Thyroid gland (tissue), 4 donors: Measurements from ENCODE around the gene SLC45A2. TPM values are rescaled to one million over a fixed set of nuclear protein-coding genes. Genes with fewer than 3 reads are reported as not detected.

Source experiments
- DNase-seq, 2 donors: peaks; one replicate each; pipeline ENCODE4 v3.0.0-alpha.2; 2019
- H3K27ac ChIP-seq, 3 donors: fragments of 200-600 bp; sonication (generic); 1 replicate in 2 of 3; 2 replicates in 1 of 3; pipeline ENCODE4 v1.5.1; 2016 to 2019; ENCODE audit warnings: mild to moderate bottlenecking in 1 of 3, moderate library complexity in 1 of 3
- H3K27me3 ChIP-seq: fragments of 200-600 bp; sonication (generic); one replicate; pipeline ENCODE4 v1.5.1; 2019
- H3K36me3 ChIP-seq, 2 donors: fragments of 200-600 bp; sonication (generic); one replicate each; pipeline ENCODE4 v1.5.1; 2016 to 2019
- H3K4me1 ChIP-seq, 2 donors: fragments of 200-600 bp; sonication (generic); one replicate each; pipeline ENCODE4 v1.5.1; 2017 to 2019
- H3K4me3 ChIP-seq, 3 donors: fragments of 200-600 bp; sonication (generic); replicated peaks in 1 of 3; 1 replicate in 2 of 3; 2 replicates in 1 of 3; pipeline ENCODE4 v1.5.1; 2016; ENCODE audit warnings: mild to moderate bottlenecking in 1 of 3
- H3K9me3 ChIP-seq: fragments of 200-600 bp; sonication (generic); one replicate; pipeline ENCODE4 v1.5.1; 2017
- POLR2A ChIP-seq, 2 donors: fragments of 450-650 bp; IDR thresholded peaks; one replicate each; pipeline ENCODE4 v1.6.1; 2017; ENCODE audit warnings: antibody characterized with exemption in 2 of 2, mild to moderate bottlenecking in 2 of 2, moderate library complexity in 1 of 2
- WGBS, 2 donors: methylation state at CpG; one replicate each; pipeline ENCODE4 v1.1.5; 2017; 5-methylcytosine and 5-hydroxymethylcytosine counted together
- intact Hi-C: fragments of 100-400 bp; cut with DNase I; formaldehyde crosslinking; loops from one replicate; pipeline ENCODE4 v1.15.1; 2023
- total RNA-seq, 4 donors: library from RNA; depleted of rRNA; stranded (reverse); fragments of >200 nt; gene quantifications; one replicate each; pipeline ENCODE4 v1.2.3, GENCODE V29; 2016
- TF ChIP-seq, protein P1 (sequence below), 6 experiments: fragments of 200-600 bp in 3 of 6; fragments of 450-650 bp in 3 of 6; sonication (generic) in 3 of 6; IDR thresholded peaks; one replicate each; pipeline ENCODE4 v1.5.1; 2016 to 2019; ENCODE audit warnings: antibody characterized with exemption in 6 of 6, mild to moderate bottlenecking in 2 of 6, inconsistent platforms in 1 of 6, moderate library complexity in 1 of 6

SLC45A2 gene
- total RNA-seq, 4 donors from 2014 or later, result not detected

DNA sequence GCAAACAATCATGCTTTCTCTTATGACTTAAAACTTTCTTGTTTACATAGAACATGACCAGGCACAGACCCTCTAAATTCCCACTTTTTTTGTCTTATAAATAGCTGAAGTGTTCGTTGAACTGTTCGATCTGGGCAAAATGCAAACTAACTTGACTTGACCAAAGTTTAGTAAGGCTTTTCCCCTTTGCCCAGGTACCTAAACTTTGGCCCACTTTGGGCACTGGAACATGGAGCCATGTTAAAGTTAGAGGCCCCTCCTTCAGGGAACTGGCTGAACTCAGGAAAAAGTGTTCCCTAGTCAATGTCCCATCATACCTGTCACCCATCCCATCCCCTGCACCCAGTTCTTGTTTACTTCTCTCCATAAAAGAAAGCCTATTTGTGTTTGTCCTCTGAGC is 32.8 kb upstream of the SLC45A2 start:
- Histone ChIP-seq H3K36me3 (no peaks in the 10 kb centered on the region), H3K4me3 (no peak overlapping the region), H3K27ac (no peak overlapping the region), H3K27me3 (no peaks in the 10 kb centered on the region), H3K9me3 (no peaks in the 10 kb centered on the region), H3K4me1 (peaks cover 0 to 3% of the 10 kb centered on the region in 2 donors)
- WGBS, 2 donors, result 83% methylated on average over 2 of the region's 2 CpGs
- intact Hi-C loops, result no loop called here
- no peak for TF ChIP-seq POLR2A (IDR thresholded peaks at IDR 0.05)
- TF ChIP-seq, protein P1, sequence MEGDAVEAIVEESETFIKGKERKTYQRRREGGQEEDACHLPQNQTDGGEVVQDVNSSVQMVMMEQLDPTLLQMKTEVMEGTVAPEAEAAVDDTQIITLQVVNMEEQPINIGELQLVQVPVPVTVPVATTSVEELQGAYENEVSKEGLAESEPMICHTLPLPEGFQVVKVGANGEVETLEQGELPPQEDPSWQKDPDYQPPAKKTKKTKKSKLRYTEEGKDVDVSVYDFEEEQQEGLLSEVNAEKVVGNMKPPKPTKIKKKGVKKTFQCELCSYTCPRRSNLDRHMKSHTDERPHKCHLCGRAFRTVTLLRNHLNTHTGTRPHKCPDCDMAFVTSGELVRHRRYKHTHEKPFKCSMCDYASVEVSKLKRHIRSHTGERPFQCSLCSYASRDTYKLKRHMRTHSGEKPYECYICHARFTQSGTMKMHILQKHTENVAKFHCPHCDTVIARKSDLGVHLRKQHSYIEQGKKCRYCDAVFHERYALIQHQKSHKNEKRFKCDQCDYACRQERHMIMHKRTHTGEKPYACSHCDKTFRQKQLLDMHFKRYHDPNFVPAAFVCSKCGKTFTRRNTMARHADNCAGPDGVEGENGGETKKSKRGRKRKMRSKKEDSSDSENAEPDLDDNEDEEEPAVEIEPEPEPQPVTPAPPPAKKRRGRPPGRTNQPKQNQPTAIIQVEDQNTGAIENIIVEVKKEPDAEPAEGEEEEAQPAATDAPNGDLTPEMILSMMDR (IDR thresholded peaks at IDR 0.05), result no peak
- DNase-seq, result no peak

DNA sequence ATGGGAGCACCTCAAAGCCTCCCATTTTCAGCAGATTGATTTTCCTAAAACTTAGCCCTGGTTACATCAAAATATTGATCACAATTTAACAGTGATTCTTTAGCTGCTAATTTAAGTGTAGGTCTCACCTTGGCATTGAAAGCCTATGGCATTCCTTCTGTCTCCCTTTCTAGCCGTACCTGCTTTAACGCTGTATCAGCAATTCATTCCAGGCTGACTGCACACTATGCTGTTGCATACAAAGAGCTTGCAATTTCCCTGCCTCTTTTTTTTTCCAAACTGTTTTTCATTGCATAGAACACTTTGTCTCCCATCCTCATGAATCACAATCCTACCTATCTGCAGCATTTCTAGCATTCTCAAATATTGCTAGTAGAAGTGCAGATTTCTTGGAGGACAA is 32.3 kb upstream of the SLC45A2 start:
- intact Hi-C loops, result no loop called here
- Histone ChIP-seq H3K27ac (no peak overlapping the region), H3K4me1 (peaks cover 0 to 3% of the 10 kb centered on the region in 2 donors), H3K36me3 (no peaks in the 10 kb centered on the region), H3K9me3 (no peaks in the 10 kb centered on the region), H3K27me3 (no peaks in the 10 kb centered on the region), H3K4me3 (no peak overlapping the region)
- 82 to 89% methylated on average over 2 of the region's 2 CpGs for WGBS, 2 donors
- no peak for DNase-seq
- TF ChIP-seq POLR2A (IDR thresholded peaks at IDR 0.05), result no peak
- TF ChIP-seq, protein P1 (IDR thresholded peaks at IDR 0.05), result no peak

DNA sequence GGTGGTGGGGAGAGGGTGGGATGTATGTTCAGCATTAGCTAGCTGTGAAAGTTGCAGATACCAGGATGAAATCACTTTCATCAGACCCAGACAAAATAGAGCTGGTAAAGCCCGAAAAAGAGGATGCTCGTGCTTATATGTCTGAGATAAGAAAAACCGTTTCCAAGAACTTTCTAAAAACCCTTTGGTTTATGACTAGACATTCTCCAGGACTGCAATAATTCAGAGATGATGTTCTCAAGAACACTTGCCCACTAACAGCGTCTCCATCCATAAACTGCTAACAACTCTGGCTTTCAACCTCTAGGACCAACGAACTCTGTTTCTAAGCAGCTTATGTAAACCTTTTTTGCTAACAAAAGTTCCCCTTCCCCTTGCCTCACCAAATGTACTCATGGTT is 31.7 kb upstream of the SLC45A2 start:
- WGBS, 2 donors, result 81 to 85% methylated on average over 5 of the region's 5 CpGs
- H3K27ac ChIP-seq, result no peak overlapping the region
- no peaks in the 10 kb centered on the region for H3K27me3 ChIP-seq
- no peaks in the 10 kb centered on the region for H3K36me3 ChIP-seq
- TF ChIP-seq POLR2A (IDR thresholded peaks at IDR 0.05), result no peak
- TF ChIP-seq, protein P1 (IDR thresholded peaks at IDR 0.05), result no peak
- DNase-seq, result no peak
- intact Hi-C loops, result no loop called here
- H3K4me1 ChIP-seq, result peaks cover 0 to 3% of the 10 kb centered on the region in 2 donors
- H3K4me3 ChIP-seq, result no peak overlapping the region
- no peaks in the 10 kb centered on the region for H3K9me3 ChIP-seq

DNA sequence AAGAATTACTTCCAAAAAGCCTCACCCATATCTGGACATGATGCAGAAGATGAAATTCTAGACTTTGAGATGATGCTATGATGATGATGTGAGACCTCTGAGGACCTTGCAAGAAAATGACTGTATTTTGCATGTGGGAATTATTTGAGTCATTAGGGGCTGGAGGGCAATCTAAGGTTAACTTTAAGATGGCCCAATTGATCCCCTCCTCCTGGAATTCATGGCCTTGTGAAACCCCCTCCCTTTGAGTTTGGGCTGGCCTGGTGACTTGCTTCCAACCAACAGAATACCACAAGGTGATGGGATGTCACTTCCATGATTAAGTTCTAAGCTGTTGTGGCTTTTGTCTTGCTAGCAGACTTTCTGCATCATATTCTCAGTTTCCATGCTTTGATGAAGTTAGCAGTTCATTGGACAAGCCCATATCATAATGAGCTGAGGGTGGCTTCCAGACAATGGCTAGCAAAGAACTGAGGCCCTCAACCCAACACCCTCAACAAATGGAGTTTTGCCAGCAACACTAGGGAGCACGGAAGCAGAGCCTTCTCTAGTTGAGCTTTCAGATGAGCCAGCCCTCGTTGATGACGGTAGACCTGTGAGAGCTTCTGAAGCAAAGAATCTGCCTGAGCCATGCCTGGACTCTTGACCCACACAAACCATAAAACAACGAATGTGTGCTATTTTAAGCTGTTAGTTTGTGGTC is 30.8 kb upstream of the SLC45A2 start:
- H3K27me3 ChIP-seq, result no peaks in the 10 kb centered on the region
- no peaks in the 10 kb centered on the region for H3K9me3 ChIP-seq
- H3K4me1 ChIP-seq, result peaks cover 0 to 3% of the 10 kb centered on the region in 2 donors
- WGBS, 2 donors, result 82 to 87% methylated on average over 4 of the region's 4 CpGs
- no peak for DNase-seq
- intact Hi-C loops, result no loop called here
- H3K27ac ChIP-seq, result no peak overlapping the region
- TF ChIP-seq, protein P1 (IDR thresholded peaks at IDR 0.05), result no peak
- TF ChIP-seq POLR2A (IDR thresholded peaks at IDR 0.05), result no peak
- no peaks in the 10 kb centered on the region for H3K36me3 ChIP-seq
- no peak overlapping the region for H3K4me3 ChIP-seq

DNA sequence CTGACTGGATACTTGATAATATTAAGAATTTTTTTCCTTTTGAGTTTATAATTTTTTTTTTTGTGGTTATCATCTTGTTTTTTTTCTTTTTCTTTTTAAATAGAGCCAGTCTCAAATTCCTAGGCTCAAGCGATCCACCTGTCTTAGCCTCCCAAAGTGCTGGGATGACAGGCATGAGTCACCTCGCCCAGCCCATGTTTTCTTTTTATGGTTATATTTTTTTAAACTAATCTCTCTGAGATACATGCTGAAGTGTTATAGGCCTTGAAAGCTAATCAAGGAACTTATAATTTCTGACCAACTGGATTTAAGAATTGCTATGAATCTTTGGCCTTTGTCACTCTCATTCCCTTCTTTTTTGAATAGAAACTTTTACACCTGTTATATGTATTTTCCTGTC is 30.1 kb upstream of the SLC45A2 start:
- Histone ChIP-seq H3K4me3 (no peak overlapping the region), H3K4me1 (peaks cover 0 to 3% of the 10 kb centered on the region in 2 donors), H3K36me3 (no peaks in the 10 kb centered on the region), H3K9me3 (no peaks in the 10 kb centered on the region), H3K27me3 (no peaks in the 10 kb centered on the region), H3K27ac (no peak overlapping the region)
- 97% methylated on average over 2 of the region's 2 CpGs for WGBS, 2 donors
- no peak for TF ChIP-seq POLR2A (IDR thresholded peaks at IDR 0.05)
- TF ChIP-seq, protein P1 (IDR thresholded peaks at IDR 0.05), result no peak
- no peak for DNase-seq
- intact Hi-C loops, result no loop called here
